GM21825 (cell line): ENCODE data around the gene CCDC116.
"Not testable (repeated sequence)": the region's sequence is repeated elsewhere in the genome, so short reads cannot be mapped to it uniquely, and the experiment has no call there.

Source experiments
- ATAC-seq: cut with Tn5 transposase; IDR thresholded peaks from one replicate; pipeline ENCODE4 v1.9.1; 2021; ENCODE audit warnings: mild to moderate bottlenecking, moderate library complexity; ENCODE audit not compliant: unreplicated experiment

CCDC116 gene

GRCh38 chr22:21609556-21610157, 22.9 kb upstream of the CCDC116 start:
- ATAC-seq, result not testable (repeated sequence)

GRCh38 chr22:21611210-21611977, 21.2 kb upstream of the CCDC116 start:
- ATAC-seq, result no peak

DNA sequence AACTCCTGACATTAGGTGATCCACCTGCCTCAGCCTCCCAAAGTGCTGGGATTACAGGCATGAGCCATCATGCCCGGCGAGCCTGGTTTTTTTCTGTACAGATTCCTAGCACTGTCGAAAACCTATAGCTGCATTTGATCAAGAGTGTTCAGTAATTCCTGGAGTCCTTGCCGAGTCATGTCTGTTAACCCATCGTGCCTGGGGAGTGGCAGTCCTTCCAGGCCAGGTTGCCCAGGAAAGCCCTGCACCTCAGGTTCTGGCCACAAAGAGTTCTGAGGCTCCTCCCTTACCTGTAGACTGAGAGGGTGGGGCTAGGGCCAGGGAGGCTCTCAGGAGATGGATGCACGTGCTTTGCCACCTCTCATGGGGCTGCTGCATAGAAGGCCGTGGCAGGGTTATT, 19.7 kb upstream of the CCDC116 start:
- ATAC-seq, result no peak

DNA sequence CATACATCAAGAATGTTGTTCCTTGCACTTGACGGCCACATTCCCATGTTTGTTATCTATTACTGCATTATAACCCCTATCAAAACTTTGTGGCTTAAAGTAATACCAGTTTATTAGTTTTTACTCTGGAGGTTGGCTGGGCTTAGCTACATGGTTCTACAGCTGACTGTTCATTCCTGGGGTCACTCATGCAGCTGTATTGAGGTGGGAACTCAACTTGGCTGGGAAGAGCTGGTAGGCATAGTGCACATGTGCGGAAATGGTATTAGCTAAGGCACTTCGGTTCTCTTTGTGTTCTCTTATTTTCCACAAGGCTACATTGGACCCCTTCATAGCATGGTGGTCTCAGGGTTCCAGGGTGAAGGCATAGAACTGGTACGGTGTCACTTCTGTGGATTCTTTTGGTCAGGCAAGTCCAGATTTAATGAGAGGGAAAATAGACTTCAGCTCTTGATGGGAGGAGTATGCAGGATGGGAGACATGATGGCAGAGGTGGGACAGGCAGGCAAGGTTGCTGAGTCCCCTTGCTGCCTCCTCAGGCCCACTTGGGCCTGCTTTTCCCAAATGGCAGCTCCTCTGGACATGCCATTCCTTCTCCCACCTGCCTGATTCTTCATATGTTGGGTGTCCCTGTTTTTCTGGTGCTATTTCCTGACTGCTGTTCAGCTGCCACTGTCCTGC, 18.9 kb upstream of the CCDC116 start:
- no peak for ATAC-seq

- no peak for ATAC-seq
These were observed 16.8 kb upstream of the CCDC116 start for GRCh38 chr22:21615731-21616130.

GRCh38 chr22:21617337-21617736, 15.2 kb upstream of the CCDC116 start:
- not testable (repeated sequence) for ATAC-seq

- no peak for ATAC-seq
These were observed 11.5 kb upstream of the CCDC116 start for GRCh38 chr22:21621025-21621424.

DNA sequence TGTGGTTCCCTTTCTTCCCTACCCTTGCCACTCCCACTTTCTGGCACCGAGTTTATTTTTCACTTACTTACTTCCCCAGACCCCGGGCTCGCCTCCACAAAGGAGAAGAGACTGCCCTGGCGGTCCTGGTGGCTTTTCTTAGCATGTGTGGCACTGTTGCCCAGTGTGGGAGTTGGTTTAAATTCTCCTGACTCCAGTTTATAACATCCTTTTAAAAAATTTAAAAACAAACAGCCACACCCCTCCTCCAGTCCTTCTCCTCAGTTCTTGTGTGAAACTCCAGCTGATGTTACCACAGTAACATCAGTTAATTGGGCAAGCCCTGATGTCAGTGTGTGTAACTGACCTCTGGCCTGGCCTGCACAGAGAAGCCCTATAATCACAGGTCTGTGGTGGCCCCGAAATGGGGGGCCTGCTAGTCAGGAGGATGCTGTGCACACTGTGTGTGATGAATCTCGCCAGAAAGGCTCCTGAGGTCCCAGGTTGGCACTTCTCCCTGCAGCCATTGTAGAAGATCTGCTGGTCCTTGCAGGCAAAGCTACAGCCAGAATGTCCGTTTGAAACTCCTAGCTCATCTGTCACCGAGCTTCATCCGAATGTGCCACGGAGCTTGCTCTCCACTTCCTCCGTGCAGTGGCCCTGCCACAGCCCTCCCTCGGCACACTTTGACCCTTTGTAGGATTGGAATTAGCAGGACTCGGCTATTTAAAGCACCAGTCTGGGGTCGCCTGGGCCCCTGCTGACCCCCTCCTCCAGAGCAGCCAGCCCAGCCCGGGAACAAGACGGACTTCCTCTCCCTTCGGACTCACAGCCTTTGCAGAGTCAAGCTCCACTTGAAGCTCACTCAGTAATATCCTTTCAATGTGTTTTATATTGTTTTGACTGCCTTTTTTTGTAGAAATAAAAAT, 10.3 kb upstream of the CCDC116 start:
- ATAC-seq, result no peak

GRCh38 chr22:21622919-21623647, 9.5 kb upstream of the CCDC116 start:
- ATAC-seq, result no peak

GRCh38 chr22:21623648-21623970, 9.0 kb upstream of the CCDC116 start:
- no peak for ATAC-seq

- ATAC-seq, result no peak
These were observed 8.3 kb upstream of the CCDC116 start for GRCh38 chr22:21624120-21624879.

DNA sequence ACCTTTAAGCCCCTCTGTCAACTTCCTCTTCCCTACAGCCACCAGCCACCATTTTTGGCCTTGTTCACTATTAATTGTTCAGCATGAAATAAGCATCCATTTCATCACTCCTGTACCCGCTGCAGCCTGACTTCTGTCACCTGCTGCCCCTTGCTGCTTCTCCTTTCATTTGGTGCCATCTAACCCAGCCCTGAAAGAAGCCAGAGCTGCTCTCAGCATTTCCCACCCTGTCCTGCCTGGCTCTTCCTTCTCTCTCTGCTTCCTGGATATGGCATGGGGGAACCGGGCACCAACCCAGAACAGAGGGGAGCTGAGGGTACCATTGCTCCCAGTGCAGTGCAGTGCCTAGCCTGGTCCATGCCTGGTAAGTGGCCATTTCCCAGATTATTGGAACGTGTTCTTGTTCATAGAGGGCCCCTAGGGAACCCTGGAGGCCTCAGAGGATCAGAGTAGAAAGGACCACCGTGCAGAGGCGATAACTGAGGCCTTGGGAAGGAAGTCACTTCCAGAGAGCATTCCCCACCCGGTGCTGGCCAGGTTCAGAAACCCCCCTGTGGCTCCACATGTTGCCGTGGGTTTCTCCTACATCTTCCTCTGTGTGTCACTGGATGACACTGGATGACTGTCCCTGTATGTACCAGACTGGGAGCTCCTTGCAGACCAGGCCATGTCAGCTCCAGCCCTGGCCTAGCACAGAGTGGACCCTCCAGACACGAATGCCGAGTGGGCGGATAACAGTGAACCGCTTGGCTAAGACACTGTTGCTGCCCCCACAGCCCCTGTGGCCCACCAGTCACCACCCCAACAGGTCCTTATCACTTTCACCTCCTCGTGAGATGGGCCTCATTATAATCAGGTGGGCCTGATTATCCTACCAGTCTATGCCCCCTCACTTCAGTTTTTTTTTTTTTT, 7.4 kb upstream of the CCDC116 start:
- ATAC-seq, result no peak

DNA sequence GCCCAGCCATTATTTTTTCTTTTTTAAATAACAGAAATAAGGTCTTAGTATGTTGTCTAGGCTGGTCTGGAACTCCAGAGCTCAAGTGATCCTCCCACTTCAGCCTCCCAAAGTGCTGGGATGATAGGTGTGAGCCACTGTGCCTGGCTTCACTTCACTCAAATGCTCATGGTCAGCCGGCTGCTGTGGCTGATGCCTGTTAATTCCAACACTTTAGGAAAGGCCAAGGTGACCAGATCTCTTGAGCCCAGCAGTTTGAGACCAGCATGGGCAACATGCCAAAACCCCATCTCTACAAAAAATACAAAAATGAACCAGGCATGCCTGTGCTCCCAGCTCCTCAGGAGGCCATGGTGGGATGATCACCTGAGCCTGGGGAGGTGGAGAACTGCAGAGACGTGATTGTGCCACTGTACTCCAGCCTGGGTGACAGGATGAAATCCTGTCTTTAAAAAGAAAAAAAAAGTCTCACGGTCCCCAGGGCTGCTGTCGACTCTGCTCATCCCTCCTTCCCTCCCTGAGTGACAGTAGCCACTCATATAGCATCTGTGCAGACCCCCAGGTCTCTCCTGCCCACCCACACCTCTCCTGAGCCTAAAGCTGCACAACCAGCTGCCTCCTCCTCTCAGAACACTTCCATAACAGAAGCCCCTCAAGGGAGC, 6.4 kb upstream of the CCDC116 start:
- ATAC-seq, result no peak

DNA sequence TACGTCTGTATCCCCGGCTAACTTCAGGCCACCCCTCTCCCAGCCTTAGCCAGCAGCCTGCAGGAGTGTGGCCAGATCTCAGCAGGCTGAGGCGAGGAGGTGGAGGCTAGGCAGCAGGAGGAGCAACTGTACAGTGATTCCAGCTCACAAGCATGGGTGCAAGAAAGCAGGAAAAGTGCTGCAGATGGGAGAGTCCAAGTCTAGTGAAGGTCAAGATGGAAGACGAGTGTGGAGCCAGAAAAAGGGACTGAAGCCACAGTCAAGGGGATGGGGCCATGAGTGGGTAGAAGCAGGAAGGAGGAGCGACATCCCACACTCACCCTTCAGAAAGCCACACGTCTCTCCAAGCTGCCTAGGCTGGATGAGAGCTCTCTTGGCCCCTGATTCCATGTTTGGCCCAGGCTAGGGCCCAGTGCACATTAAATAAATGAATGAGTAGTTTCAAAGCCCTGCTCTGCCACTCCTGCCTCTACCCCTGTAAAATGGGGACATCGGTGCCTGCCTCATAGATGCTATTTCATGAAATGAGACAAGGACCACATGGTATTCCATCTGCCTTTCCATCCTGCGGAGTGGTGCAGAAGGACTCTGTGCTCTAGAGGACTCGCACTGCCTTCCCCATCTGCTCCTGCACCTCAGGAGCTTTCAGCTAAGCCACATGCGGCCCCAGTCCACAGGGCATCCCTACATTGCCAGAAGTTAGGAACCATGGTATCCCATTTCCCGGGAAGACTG, 5.7 kb upstream of the CCDC116 start:
- no peak for ATAC-seq

GRCh38 chr22:21628386-21629254, 3.9 kb upstream of the CCDC116 start:
- ATAC-seq, result peak; percentile 3
